ENCODE data around the gene DYNLT1.
"Not testable (repeated sequence)": the region's sequence is repeated elsewhere in the genome, so short reads cannot be mapped to it uniquely, and the experiment has no call there.

The DYNLT1 gene

DNA sequence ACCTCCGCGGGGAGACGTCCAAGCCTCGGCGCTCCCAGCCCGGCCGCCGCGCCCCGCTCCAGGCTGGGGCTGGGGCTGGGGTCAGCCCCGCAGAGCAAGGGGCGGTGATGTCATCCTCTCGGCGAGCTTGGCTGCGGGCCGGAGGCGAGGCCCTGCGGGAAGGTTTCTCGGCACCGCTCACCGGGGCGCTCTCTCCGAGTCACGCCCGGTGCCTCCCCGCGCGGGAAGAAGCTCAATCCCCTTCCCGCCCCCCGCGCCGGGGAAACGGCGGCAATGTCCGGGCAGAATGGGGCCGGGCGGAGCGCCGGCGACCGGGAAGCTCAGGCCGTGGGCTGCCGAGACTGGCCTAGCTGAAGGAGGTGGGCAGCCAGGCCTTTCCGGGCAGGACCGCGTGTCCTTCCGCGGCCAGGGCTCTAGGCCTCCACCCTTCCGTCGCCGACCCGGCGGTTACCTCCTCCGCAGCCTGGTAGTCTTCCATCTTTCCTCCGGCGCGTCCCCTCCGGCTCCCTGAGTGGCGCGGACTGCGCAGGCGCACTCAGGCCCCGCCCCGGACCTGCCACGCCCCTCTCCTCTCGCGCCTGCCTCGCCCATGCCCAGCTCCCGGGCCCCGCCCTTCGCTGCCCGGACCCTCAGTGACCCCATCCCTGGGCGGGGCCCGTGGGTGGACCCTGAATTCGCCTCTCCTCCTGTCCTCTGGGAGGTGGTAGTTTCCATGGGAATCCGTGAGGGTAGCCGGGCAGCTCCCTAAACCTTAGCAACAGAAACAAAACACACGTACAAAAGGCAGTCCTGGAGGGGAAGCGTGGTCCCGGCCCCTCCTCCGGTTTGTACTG is at the start of gene DYNLT1:
Gene DYNLT1 (minus strand): TSS at position 513 of the 833 bp plus-strand sequence. CDS start 35 bp downstream, at position 478.
- Histone ChIP-seq H3K36me3 (ENCODE audit: control insufficient read depth, low read depth, low read length) (no peaks in the 10 kb centered on the region), H3K4me1 (ENCODE audit: control insufficient read depth, low read depth, low read length) (peaks cover 6% of the 10 kb centered on the region), H3K9ac (ENCODE audit: low read length) (peak within 1 kb of the TSS; percentile 89), H3K9me3 (ENCODE audit: control insufficient read depth, low read depth, low read length) (no peaks in the 10 kb centered on the region), H3K4me3 (ENCODE audit: low read length) (peak within 1 kb of the TSS; percentile 70), H3K27me3 (ENCODE audit: control insufficient read depth, insufficient read depth, low read length) (peaks cover 13% of the 10 kb centered on the region), H3K27ac (ENCODE audit: low read length) (peak within 1 kb of the TSS; percentile 44)

DNA sequence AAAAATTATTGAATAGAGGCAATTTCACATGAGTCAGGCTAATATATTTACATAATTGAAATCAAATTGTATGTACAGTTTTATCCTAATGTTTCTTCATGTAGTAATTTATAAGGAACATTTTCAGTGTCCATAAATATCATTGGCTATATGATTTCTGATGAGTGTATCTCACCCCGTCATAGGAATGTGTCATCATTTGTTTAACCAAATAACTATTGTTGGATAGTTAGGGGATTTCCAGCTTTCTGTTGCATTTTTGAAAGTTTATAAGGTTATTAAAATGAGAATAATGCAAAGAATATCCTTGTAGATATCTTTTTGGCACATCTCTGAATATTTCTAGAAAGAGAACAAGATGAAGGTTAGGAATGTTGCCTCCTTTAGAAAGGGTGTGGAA is 44.3 kb upstream of the DYNLT1 start:
- Histone ChIP-seq H3K27ac (ENCODE audit: low read length) (no peak overlapping the region), H3K9ac (ENCODE audit: low read length) (no peak overlapping the region), H3K27me3 (ENCODE audit: control insufficient read depth, insufficient read depth, low read length) (no peaks in the 10 kb centered on the region), H3K36me3 (ENCODE audit: control insufficient read depth, low read depth, low read length) (no peaks in the 10 kb centered on the region), H3K9me3 (ENCODE audit: control insufficient read depth, low read depth, low read length) (no peaks in the 10 kb centered on the region), H3K4me1 (ENCODE audit: control insufficient read depth, low read depth, low read length) (peaks cover 2% of the 10 kb centered on the region), H3K4me3 (ENCODE audit: low read length) (no peak overlapping the region)

DNA sequence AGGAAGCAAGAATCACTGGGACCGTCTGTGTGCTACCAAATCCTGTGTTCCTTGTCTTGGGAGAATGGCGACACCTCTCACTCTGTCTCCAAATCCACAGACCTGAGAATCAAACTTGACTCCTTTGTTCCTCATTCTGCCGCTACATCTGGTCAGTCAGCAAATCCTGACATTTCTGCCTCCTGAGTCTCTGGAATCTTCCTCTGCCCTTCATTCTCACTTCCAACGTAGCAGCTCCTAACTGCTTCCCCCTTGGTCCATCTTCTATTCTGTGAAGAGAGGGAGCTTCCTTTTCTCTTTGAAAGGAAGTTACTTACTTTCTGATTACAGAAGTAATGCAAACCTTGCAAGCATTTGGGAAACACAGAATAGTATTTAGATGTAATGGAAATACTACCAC is 43.0 kb upstream of the DYNLT1 start:
- Histone ChIP-seq H3K27ac (ENCODE audit: low read length) (no peak overlapping the region), H3K9me3 (ENCODE audit: control insufficient read depth, low read depth, low read length) (no peaks in the 10 kb centered on the region), H3K4me3 (ENCODE audit: low read length) (no peak overlapping the region), H3K36me3 (ENCODE audit: control insufficient read depth, low read depth, low read length) (no peaks in the 10 kb centered on the region), H3K9ac (ENCODE audit: low read length) (no peak overlapping the region), H3K27me3 (ENCODE audit: control insufficient read depth, insufficient read depth, low read length) (no peaks in the 10 kb centered on the region), H3K4me1 (ENCODE audit: control insufficient read depth, low read depth, low read length) (peaks cover 2% of the 10 kb centered on the region)

DNA sequence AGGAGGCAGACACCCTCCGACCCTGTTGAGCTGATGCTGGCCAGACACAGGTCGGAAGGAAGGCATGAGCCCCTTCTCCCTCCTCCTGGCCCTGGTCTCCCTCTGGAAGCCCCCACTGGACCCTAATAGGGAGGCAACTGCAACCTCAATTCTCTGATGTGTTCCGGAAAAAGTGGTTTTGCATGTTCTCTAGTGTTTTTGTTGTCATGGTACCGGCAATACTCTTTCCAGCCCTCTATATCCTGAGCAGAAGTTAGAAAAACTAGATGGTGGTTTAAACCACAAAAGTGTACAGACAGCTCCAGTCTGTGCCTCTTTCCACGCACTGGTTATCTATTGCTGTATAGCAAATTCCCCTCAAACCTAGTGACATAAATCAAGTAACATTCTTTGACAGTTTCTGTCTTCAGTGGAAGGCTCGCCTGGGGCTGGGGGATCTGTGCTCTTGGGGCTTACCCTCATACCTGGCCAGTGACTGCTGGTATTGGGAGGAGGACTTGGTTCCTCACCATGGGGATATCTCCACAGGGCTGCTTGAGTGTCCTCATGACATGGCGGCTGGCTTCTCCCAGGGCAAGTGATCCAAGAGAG is 42.3 kb upstream of the DYNLT1 start:
- Histone ChIP-seq H3K36me3 (ENCODE audit: control insufficient read depth, low read depth, low read length) (no peaks in the 10 kb centered on the region), H3K9ac (ENCODE audit: low read length) (no peak overlapping the region), H3K27me3 (ENCODE audit: control insufficient read depth, insufficient read depth, low read length) (no peaks in the 10 kb centered on the region), H3K9me3 (ENCODE audit: control insufficient read depth, low read depth, low read length) (no peaks in the 10 kb centered on the region), H3K4me3 (ENCODE audit: low read length) (no peak overlapping the region), H3K27ac (ENCODE audit: low read length) (no peak overlapping the region), H3K4me1 (ENCODE audit: control insufficient read depth, low read depth, low read length) (peaks cover 2% of the 10 kb centered on the region)

DNA sequence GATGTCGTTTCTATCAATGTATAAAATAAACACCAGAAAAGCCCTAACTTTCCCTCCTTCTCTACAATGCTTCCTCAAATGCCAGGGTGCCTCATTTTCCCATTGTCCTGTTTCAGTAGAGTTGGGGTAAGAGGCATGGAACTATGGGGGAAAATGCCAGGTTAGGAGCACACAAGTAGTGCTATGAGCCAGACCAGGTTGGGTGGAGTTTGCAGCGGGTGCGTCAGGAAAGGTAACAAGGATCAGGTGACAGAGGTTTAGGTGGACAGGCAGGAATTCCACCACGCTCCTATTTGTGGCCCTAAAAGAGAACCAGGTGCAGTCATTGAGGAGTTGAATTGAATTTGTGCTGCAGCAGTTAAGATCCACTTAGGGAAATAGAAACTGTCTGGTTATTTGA is 41.8 kb upstream of the DYNLT1 start:
- Histone ChIP-seq H3K4me1 (ENCODE audit: control insufficient read depth, low read depth, low read length) (peaks cover 2% of the 10 kb centered on the region), H3K27ac (ENCODE audit: low read length) (no peak overlapping the region), H3K4me3 (ENCODE audit: low read length) (no peak overlapping the region), H3K27me3 (ENCODE audit: control insufficient read depth, insufficient read depth, low read length) (no peaks in the 10 kb centered on the region), H3K36me3 (ENCODE audit: control insufficient read depth, low read depth, low read length) (no peaks in the 10 kb centered on the region), H3K9me3 (ENCODE audit: control insufficient read depth, low read depth, low read length) (no peaks in the 10 kb centered on the region), H3K9ac (ENCODE audit: low read length) (no peak overlapping the region)

DNA sequence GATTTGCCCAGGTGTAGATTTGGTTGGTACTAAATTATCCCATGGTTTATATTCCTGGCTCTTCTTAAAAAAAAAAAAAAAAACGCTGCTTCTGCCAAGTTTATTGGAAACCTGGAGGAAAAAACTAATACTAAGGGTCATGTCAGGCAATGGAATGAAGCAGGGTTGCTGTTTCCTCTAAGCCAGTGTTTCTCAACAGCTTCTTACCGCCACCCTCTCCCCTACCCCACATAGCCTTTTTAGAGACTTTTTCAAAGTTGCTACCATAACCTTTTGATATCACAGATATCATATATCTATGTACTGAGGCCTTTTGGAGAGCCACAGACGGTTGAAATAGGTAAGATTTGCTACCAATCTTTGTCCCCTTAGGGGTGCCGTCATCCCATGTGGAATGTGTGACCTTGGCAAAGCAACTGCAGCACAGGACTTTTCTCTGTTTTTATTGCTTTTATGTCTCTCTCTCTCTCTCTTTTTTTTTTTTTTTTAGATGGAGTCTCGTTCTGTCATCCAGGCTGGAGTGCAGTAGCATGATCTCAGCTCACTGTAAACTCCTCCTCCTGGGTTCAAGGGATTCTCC is 40.3 kb upstream of the DYNLT1 start:
- H3K36me3 ChIP-seq (ENCODE audit: control insufficient read depth, low read depth, low read length): no peaks in the 10 kb centered on the region
- H3K9me3 ChIP-seq (ENCODE audit: control insufficient read depth, low read depth, low read length): no peaks in the 10 kb centered on the region
- no peak overlapping the region for H3K9ac ChIP-seq (ENCODE audit: low read length)
- no peaks in the 10 kb centered on the region for H3K27me3 ChIP-seq (ENCODE audit: control insufficient read depth, insufficient read depth, low read length)
- peaks cover 2% of the 10 kb centered on the region for H3K4me1 ChIP-seq (ENCODE audit: control insufficient read depth, low read depth, low read length)
- H3K4me3 ChIP-seq (ENCODE audit: low read length): no peak overlapping the region
- H3K27ac ChIP-seq (ENCODE audit: low read length): no peak overlapping the region

DNA sequence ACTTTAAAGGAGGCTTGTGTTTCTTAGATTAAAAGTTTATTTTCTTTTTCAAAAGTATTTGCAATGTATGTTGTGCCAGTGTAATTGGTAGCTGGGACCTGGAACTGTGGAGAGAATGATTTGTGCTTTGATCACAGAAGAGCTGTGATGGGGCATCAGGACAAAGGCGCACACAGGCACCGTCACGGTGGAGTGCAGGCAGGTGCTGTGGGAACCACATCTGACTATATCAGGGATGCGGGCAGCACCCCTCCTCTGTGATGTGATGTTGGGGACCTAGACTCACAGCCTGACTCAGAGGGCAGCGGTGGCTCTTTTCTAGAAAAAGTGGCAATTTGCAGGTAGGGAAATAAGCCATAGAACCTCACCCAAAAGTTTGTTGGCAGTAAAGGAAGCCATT is 39.8 kb upstream of the DYNLT1 start:
- no peaks in the 10 kb centered on the region for H3K9me3 ChIP-seq (ENCODE audit: control insufficient read depth, low read depth, low read length)
- H3K27ac ChIP-seq (ENCODE audit: low read length): no peak overlapping the region
- no peaks in the 10 kb centered on the region for H3K27me3 ChIP-seq (ENCODE audit: control insufficient read depth, insufficient read depth, low read length)
- H3K4me1 ChIP-seq (ENCODE audit: control insufficient read depth, low read depth, low read length): peaks cover 2% of the 10 kb centered on the region
- H3K9ac ChIP-seq (ENCODE audit: low read length): no peak overlapping the region
- no peaks in the 10 kb centered on the region for H3K36me3 ChIP-seq (ENCODE audit: control insufficient read depth, low read depth, low read length)
- no peak overlapping the region for H3K4me3 ChIP-seq (ENCODE audit: low read length)

DNA sequence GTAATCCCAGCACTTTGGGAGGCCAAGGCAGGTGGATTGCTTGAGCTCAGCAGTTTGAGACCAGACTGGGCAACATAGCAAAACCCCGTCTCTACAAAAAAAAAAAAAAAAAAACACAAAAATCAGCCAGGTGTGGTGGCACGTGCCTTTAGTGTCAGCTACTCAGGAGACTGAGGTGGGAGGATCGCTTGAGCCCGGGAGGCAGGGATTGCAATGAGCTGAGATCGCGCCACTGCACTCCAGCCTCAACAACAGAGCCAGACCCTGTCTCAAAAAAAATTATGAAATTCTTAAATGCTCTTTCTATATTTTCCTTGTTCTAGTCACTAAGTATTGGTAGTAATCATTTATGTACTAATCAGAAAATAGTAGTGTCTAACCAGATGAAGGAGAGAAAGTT is 35.9 kb upstream of the DYNLT1 start:
- Histone ChIP-seq H3K9ac (ENCODE audit: low read length) (no peak overlapping the region), H3K9me3 (ENCODE audit: control insufficient read depth, low read depth, low read length) (no peaks in the 10 kb centered on the region), H3K36me3 (ENCODE audit: control insufficient read depth, low read depth, low read length) (no peaks in the 10 kb centered on the region)

DNA sequence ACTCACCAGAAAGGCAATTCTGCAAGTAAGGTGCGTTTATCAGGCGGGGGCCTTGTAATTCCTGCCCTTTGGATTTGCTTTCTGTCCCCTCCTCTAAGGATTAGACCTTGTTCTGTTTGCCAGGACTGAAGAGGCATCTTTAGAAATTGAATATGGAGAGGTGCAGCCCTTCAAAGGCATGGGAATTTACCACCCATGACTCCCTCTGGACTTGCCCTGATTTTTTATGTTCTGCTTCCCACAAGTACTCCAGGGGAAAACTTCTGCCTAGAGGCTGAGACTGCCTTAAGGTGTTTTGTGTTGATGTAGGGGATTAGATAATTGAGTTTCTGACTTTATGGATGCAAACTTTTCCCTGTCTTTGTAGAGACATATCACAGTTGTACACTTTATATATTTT is 35.5 kb upstream of the DYNLT1 start:
- Histone ChIP-seq H3K27ac (ENCODE audit: low read length) (no peak overlapping the region), H3K4me1 (ENCODE audit: control insufficient read depth, low read depth, low read length) (no peaks in the 10 kb centered on the region), H3K36me3 (ENCODE audit: control insufficient read depth, low read depth, low read length) (no peaks in the 10 kb centered on the region), H3K9ac (ENCODE audit: low read length) (no peak overlapping the region), H3K4me3 (ENCODE audit: low read length) (no peak overlapping the region), H3K27me3 (ENCODE audit: control insufficient read depth, insufficient read depth, low read length) (no peaks in the 10 kb centered on the region), H3K9me3 (ENCODE audit: control insufficient read depth, low read depth, low read length) (no peaks in the 10 kb centered on the region)

More for the DNA sequence above, 35.9 kb upstream of the DYNLT1 start:
- Histone ChIP-seq H3K4me3 (ENCODE audit: low read length) (no peak overlapping the region), H3K27ac (ENCODE audit: low read length) (no peak overlapping the region), H3K4me1 (ENCODE audit: control insufficient read depth, low read depth, low read length) (no peaks in the 10 kb centered on the region), H3K27me3 (ENCODE audit: control insufficient read depth, insufficient read depth, low read length) (no peaks in the 10 kb centered on the region)

DNA sequence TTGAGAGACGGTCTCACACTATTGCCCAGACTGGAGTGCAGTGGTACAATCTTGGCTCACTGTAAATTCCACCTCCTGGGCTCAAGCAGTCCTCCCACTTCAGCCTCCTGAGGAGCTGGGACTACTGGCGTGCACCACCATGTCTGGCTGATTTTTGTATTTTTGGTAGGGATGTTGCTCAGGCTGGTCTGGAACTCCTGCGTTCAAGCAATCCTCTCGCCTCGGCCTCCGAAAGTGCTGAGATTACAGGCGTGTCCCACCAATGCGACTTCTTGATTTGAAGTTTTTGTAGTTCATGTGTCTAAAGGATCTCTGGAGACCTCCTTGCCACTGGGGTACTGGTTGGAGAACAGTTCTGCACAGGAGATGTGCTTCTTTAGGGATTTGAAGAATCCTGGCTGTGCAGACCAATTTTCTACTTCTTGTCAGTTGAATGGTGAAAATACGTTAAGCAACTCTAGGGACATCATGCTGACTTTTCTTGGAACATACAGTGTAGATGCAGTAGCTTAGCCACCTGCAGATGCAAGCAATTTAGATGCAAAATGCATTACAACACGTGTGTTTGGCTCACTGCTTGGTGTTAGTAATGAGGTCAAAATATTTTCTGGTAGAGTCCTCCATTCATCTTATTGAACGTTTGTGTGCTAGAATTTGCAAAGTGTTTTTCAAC is 33.5 kb upstream of the DYNLT1 start:
- Histone ChIP-seq H3K4me1 (ENCODE audit: control insufficient read depth, low read depth, low read length) (no peaks in the 10 kb centered on the region), H3K4me3 (ENCODE audit: low read length) (no peak overlapping the region), H3K9ac (ENCODE audit: low read length) (no peak overlapping the region), H3K27ac (ENCODE audit: low read length) (no peak overlapping the region), H3K9me3 (ENCODE audit: control insufficient read depth, low read depth, low read length) (no peaks in the 10 kb centered on the region), H3K36me3 (ENCODE audit: control insufficient read depth, low read depth, low read length) (no peaks in the 10 kb centered on the region), H3K27me3 (ENCODE audit: control insufficient read depth, insufficient read depth, low read length) (no peaks in the 10 kb centered on the region)

DNA sequence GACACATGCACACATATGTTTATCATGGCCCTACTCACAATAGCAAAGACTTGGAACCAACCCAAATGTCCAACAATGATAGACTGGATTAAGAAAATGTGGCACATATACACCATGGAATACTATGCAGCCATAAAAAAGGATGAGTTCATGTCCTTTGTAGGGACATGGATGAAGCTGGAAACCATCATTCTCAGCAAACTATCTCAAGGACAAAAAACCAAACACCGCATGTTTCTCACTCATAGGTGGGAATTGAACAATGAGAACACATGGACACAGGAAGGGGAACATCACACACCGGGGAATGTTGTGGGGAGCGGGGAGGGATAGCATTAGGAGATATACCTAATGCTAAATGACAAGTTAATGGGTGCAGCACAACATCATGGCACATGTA is 32.6 kb upstream of the DYNLT1 start:
- not testable (repeated sequence) for H3K27ac ChIP-seq (ENCODE audit: low read length); H3K9ac ChIP-seq (ENCODE audit: low read length); H3K4me3 ChIP-seq (ENCODE audit: low read length)

More for the DNA sequence above, 32.6 kb upstream of the DYNLT1 start:
- not testable (repeated sequence) for H3K36me3 ChIP-seq (ENCODE audit: control insufficient read depth, low read depth, low read length); H3K4me1 ChIP-seq (ENCODE audit: control insufficient read depth, low read depth, low read length); H3K9me3 ChIP-seq (ENCODE audit: control insufficient read depth, low read depth, low read length); H3K27me3 ChIP-seq (ENCODE audit: control insufficient read depth, insufficient read depth, low read length)

Measured in iPS-18a (cell line).